HepG2 (cell line): ENCODE data around the gene ASAP2. TPM values are rescaled to one million over a fixed set of nuclear protein-coding genes. Genes with fewer than 3 reads are reported as not detected.

Experiments used
- ATAD3A ChIP-seq: sonication (generic); formaldehyde crosslinking; IDR thresholded peaks from 2 replicates; pipeline ENCODE4 v1.4.0; 2020; ENCODE audit warnings: missing genetic modification reagents
- CHD2 ChIP-seq: IDR thresholded peaks from 2 replicates; pipeline ENCODE4 v1.6.1; 2011; ENCODE audit warnings: low read depth, low read length, improper control_type of control experiment
- E2F5 ChIP-seq: sonication (generic); formaldehyde crosslinking; conservative IDR thresholded peaks from 2 replicates; pipeline ENCODE4 v1.4.0; 2020; ENCODE audit warnings: missing genetic modification reagents
- FIP1L1 ChIP-seq: fragments of 200-400 bp; formaldehyde crosslinking; IDR thresholded peaks from 2 replicates; pipeline ENCODE4 v1.6.1; 2018; ENCODE audit warnings: low read depth, mild to moderate bottlenecking, low read length, moderate library complexity, borderline replicate concordance; ENCODE audit not compliant: insufficient read depth
- GTF3A ChIP-seq: sonication (generic); formaldehyde crosslinking; conservative IDR thresholded peaks from 2 replicates; pipeline ENCODE4 v1.4.0; 2020; ENCODE audit warnings: mild to moderate bottlenecking, missing genetic modification reagents
- HDAC1 ChIP-seq: sonication (generic); formaldehyde crosslinking; IDR thresholded peaks from 2 replicates; pipeline ENCODE4 v1.5.1; 2020; ENCODE audit warnings: mild to moderate bottlenecking, missing genetic modification reagents
- HHEX ChIP-seq: IDR thresholded peaks from 2 replicates; pipeline ENCODE4 v1.6.1; 2016; ENCODE audit warnings: control low read depth
- IKZF1 ChIP-seq: fragments of 450-650 bp; IDR thresholded peaks from 2 replicates; pipeline ENCODE4 v1.7.1; 2016
- JARID2 ChIP-seq: sonication (generic); formaldehyde crosslinking; IDR thresholded peaks from 2 replicates; pipeline ENCODE4 v1.8.1; 2023; ENCODE audit warnings: missing genetic modification reagents, inconsistent platforms; ENCODE audit not compliant: insufficient replicate concordance
- NR2F6 ChIP-seq, 2 experiments: IDR thresholded peaks; 2 replicates each; pipeline ENCODE4 v1.6.1; 2016; ENCODE audit warnings: antibody characterized with exemption in 1 of 2, mild to moderate bottlenecking in 1 of 2
- PCBP1 ChIP-seq: fragments of 200-400 bp; formaldehyde crosslinking; IDR thresholded peaks from 2 replicates; pipeline ENCODE4 v1.6.1; 2017; ENCODE audit warnings: mild to moderate bottlenecking, low read depth, low read length, borderline replicate concordance
- RAD51 ChIP-seq: fragments of 450-650 bp; IDR thresholded peaks from 2 replicates; pipeline ENCODE4 v1.6.1; 2016; ENCODE audit warnings: borderline replicate concordance
- RXRA ChIP-seq: sonication (generic); formaldehyde crosslinking; IDR thresholded peaks from 2 replicates; pipeline ENCODE4 v1.5.1; 2020; ENCODE audit warnings: missing genetic modification reagents
- RXRB ChIP-seq: IDR thresholded peaks from 2 replicates; pipeline ENCODE4 v1.6.1; 2016; ENCODE audit warnings: borderline replicate concordance, missing genetic modification reagents, missing compliant biosample characterization
- SIN3A ChIP-seq: IDR thresholded peaks from 2 replicates; pipeline ENCODE4 v1.6.1; 2011; ENCODE audit warnings: low read depth, mild to moderate bottlenecking, control low read depth, low read length, borderline replicate concordance
- SP4 ChIP-seq: sonication (generic); formaldehyde crosslinking; IDR thresholded peaks from 2 replicates; pipeline ENCODE4 v1.8.1; 2023; ENCODE audit warnings: mild to moderate bottlenecking, missing genetic modification reagents
- USF2 ChIP-seq, 2 experiments: sonication (generic) in 1 of 2; formaldehyde crosslinking in 1 of 2; IDR thresholded peaks; 2 replicates each; pipeline versions ENCODE4 v1.5.1 to v1.6.1; 2011 to 2020; ENCODE audit warnings: borderline replicate concordance in 1 of 2, low read depth in 1 of 2, low read length in 1 of 2, mild to moderate bottlenecking in 1 of 2, missing genetic modification reagents in 1 of 2, moderate library complexity in 1 of 2
- ZBTB20 ChIP-seq: sonication (generic); formaldehyde crosslinking; IDR thresholded peaks from 2 replicates; pipeline ENCODE4 v1.8.1; 2023; ENCODE audit warnings: missing genetic modification reagents, low read depth, mild to moderate bottlenecking, borderline replicate concordance
- ZFP90 ChIP-seq: sonication (generic); formaldehyde crosslinking; IDR thresholded peaks from 2 replicates; pipeline ENCODE4 v1.8.0; 2022; ENCODE audit warnings: missing genetic modification reagents, mild to moderate bottlenecking, inconsistent platforms, borderline replicate concordance
- ZNF274 ChIP-seq: sonication (generic); formaldehyde crosslinking; IDR thresholded peaks from 2 replicates; pipeline ENCODE4 v1.5.1; 2020; ENCODE audit warnings: mild to moderate bottlenecking, missing genetic modification reagents
- ZNF513 ChIP-seq: sonication (generic); formaldehyde crosslinking; conservative IDR thresholded peaks from 2 replicates; pipeline ENCODE4 v1.5.0; 2020; ENCODE audit warnings: missing genetic modification reagents
- ZNF549 ChIP-seq: sonication (generic); formaldehyde crosslinking; IDR thresholded peaks from 2 replicates; pipeline ENCODE4 v1.5.0; 2020; ENCODE audit warnings: missing genetic modification reagents
- ZNF670 ChIP-seq: sonication (generic); formaldehyde crosslinking; IDR thresholded peaks from 2 replicates; pipeline ENCODE4 v1.8.0; 2022; ENCODE audit warnings: mild to moderate bottlenecking, missing genetic modification reagents, borderline replicate concordance
- ZNF703 ChIP-seq: sonication (generic); formaldehyde crosslinking; IDR thresholded peaks from 2 replicates; pipeline ENCODE4 v1.5.1; 2020; ENCODE audit warnings: missing genetic modification reagents, mild to moderate bottlenecking, moderate library complexity, borderline replicate concordance
- ZNF709 ChIP-seq: sonication (generic); formaldehyde crosslinking; IDR thresholded peaks from 2 replicates; pipeline ENCODE4 v1.5.0; 2020; ENCODE audit warnings: mild to moderate bottlenecking, missing genetic modification reagents
- ZNF780A ChIP-seq: sonication (generic); formaldehyde crosslinking; IDR thresholded peaks from 2 replicates; pipeline ENCODE4 v1.8.0; 2022; ENCODE audit warnings: mild to moderate bottlenecking, missing genetic modification reagents, moderate library complexity
- polyA plus RNA-seq, 8 experiments: library from polyadenylated mRNA; depleted of rRNA in 3 of 8; stranded (reverse) in 7 of 8; unstranded in 1 of 8; fragments of >200 nt; fragmentation: Illumina TruSeq in 4 of 8; extraction: Trizol in 4 of 8; gene quantifications; 2 replicates each; pipeline versions ENCODE4 v1.2.1 to v1.2.3, GENCODE V29; 2011 to 2016; ENCODE audit warnings: low read depth in 4 of 8, missing spikeins in 1 of 8, mixed read lengths in 1 of 8; ENCODE audit not compliant: insufficient read depth in 1 of 8
- total RNA-seq, 5 experiments: library from RNA; depleted of rRNA; stranded (reverse); fragments of >200 nt; fragmentation: Illumina TruSeq; extraction: Trizol; gene quantifications; 2 replicates each; pipeline ENCODE4 v1.2.3, GENCODE V29; 2016; ENCODE audit warnings: low read depth in 1 of 5

Gene ASAP2
- total and polyA plus RNA-seq, 2 of the 13 experiments (the other 11 are each of a cell fraction or from before 2014, with no cell fraction given), result 7.3 to 22.3 TPM

DNA sequence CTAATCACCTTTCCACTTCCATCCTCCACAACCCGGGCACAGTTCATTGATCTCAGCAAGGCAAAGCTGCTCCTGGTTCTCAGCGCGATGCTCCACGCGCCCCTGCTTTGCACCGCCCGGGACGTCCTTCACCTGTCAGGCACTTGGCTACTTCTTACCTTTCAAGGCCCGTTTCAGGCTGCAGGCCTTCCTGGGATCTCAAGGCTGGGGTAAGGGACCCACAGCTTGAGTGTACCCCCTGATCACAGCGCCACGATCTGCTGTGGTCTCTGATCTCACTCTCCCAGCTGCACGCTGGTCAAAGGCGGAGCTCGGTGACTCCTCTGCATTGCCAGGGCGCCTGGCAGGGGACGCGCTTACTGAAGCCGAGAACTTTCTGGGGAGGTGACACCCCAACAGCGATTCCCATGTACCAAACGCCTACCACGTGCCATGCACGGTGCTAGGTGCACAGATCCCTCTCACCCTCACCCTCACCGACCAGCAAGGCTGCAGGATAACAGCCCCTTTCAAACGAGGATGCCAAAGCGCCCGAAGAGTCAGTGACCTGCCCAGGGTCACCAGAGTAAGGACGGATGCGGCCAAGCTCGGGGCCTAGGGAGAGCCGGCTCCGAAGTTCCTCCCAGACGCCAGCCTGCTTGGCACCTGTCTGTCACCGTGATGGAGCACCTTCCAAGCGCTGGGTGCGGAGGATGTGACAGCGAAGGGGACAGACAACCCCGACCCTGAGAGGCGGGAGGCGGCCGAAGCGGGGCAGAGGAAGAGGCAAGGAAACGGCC, 215.9 kb downstream of the ASAP2 start (continued):
- no peak; the same call in 1 of the 2 replicates for TF ChIP-seq USF2 (IDR thresholded peaks at IDR 0.05; ENCODE audit: low read depth, low read length)
- TF ChIP-seq USF2 (CRISPR knock-in tag; IDR thresholded peaks at IDR 0.05; ENCODE audit: borderline replicate concordance), result no peak
- peak; percentile 24; the same call in 1 of the 2 replicates for TF ChIP-seq RXRB (CRISPR knock-in tag)
- no peak for TF ChIP-seq IKZF1
- TF ChIP-seq JARID2, result no peak
- peak; percentile 22; the same call in 1 of the 2 replicates for TF ChIP-seq SIN3A
- no peak for TF ChIP-seq ZNF549
- no peak for TF ChIP-seq HHEX
- no peak for TF ChIP-seq ATAD3A (CRISPR knock-in tag)
- TF ChIP-seq ZNF670 (CRISPR knock-in tag), result peak; percentile 47; the same call in 1 of the 2 replicates
- no peak for TF ChIP-seq SP4 (CRISPR knock-in tag)
- TF ChIP-seq HDAC1, result peak; percentile 63; the same call in 1 of the 2 replicates
- TF ChIP-seq FIP1L1, result no peak
- TF ChIP-seq PCBP1, result no peak
- TF ChIP-seq ZNF513 (CRISPR knock-in tag), result no peak
- no peak; the same call in 1 of the 2 replicates for TF ChIP-seq NR2F6 (IDR thresholded peaks at IDR 0.05)
- no peak for TF ChIP-seq NR2F6 (CRISPR knock-in tag; IDR thresholded peaks at IDR 0.05)
- no peak for TF ChIP-seq ZFP90 (CRISPR knock-in tag)
- TF ChIP-seq ZNF703 (CRISPR knock-in tag), result no peak
- TF ChIP-seq CHD2, result no peak
- peak; percentile 70; the same call in 1 of the 2 replicates for TF ChIP-seq RXRA (CRISPR knock-in tag)
- TF ChIP-seq E2F5 (CRISPR knock-in tag), result no peak
- TF ChIP-seq ZBTB20, result no peak; the same call in 1 of the 2 replicates
- 0 out of 2 replicates have a peak, but pooled peaks have one; percentile 35 for TF ChIP-seq ZNF709 (CRISPR knock-in tag)
- TF ChIP-seq ZNF780A (CRISPR knock-in tag), result no peak
- TF ChIP-seq GTF3A (CRISPR knock-in tag), result no peak; the same call in 1 of the 2 replicates
- no peak for TF ChIP-seq RAD51
- 0 out of 2 replicates have a peak, but pooled peaks have one; percentile 82 for TF ChIP-seq ZNF274 (CRISPR knock-in tag)
